ENCODE measurements around the gene DNAH2. TPM values are rescaled to one million over a fixed set of nuclear protein-coding genes. Genes with fewer than 3 reads are reported as not detected.

DNAH2 gene
- total RNA-seq, 1 experiment from 2014 or later: 0.15 TPM

DNA sequence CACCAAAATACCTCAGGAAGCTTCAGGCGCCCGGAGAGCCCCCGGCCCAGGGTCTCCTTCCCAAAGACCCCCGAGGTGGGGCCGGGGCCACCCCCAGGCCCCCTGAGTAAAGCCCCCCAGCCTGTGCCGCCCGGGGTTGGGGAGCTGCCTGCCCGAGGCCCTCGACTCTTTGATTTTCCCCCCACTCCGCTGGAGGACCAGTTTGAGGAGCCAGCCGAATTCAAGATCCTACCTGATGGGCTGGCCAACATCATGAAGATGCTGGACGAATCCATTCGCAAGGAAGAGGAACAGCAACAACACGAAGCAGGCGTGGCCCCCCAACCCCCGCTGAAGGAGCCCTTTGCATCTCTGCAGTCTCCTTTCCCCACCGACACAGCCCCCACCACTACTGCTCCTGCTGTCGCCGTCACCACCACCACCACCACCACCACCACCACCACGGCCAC lies 130.6 kb downstream of the DNAH2 start:
- Histone ChIP-seq H2BK15ac (ENCODE audit: low read depth, low read length) (no peak overlapping the region), H3T11ph (ENCODE audit: low read length) (no peak overlapping the region), H4K5ac (ENCODE audit: insufficient read length, low read depth, low read length) (no peak overlapping the region), H3K56ac (ENCODE audit: insufficient read length, low read depth, low read length) (no peak overlapping the region), H3K79me2 (ENCODE audit: insufficient read depth, low read length) (no peaks in the 10 kb centered on the region), H4K20me1 (ENCODE audit: control insufficient read depth, insufficient read depth, insufficient read length) (no peaks in the 10 kb centered on the region), H4K91ac (ENCODE audit: insufficient read length, low read depth, low read length) (no peak overlapping the region), H2BK120ac (ENCODE audit: low read depth, low read length, poor library complexity, severe bottlenecking) (no peak overlapping the region), H2BK12ac (ENCODE audit: insufficient read length, low read depth, low read length) (no peak overlapping the region), H3K23ac (ENCODE audit: insufficient read length, low read depth, low read length) (no peak overlapping the region), H3K4me2 (ENCODE audit: insufficient read depth, insufficient read length, low read length) (no peak overlapping the region), H2BK5ac (ENCODE audit: insufficient read length, low read length) (no peak overlapping the region), H3K9me3 (ENCODE audit: control insufficient read depth, low read depth, low read length) (no peaks in the 10 kb centered on the region), H3K4ac (ENCODE audit: low read depth, low read length) (no peak overlapping the region), H2BK20ac (ENCODE audit: low read depth, low read length, poor library complexity, severe bottlenecking) (no peak overlapping the region), H3K4me1 (ENCODE audit: insufficient read depth, low read length) (no peaks in the 10 kb centered on the region; the same call in 1 of the 2 replicates), H3K18ac (ENCODE audit: insufficient read length, low read depth, low read length) (no peak overlapping the region), H3K79me1 (ENCODE audit: insufficient read depth, low read depth, low read length, poor library complexity, severe bottlenecking) (no peaks in the 10 kb centered on the region), H2AK5ac (ENCODE audit: insufficient read length, low read length) (no peak overlapping the region), H3K14ac (ENCODE audit: insufficient read depth, low read length) (no peak overlapping the region), H3K23me2 (ENCODE audit: insufficient read length, low read depth, low read length, poor library complexity, severe bottlenecking) (peaks cover 22% of the 10 kb centered on the region), H2AFZ (ENCODE audit: low read length) (no peak overlapping the region), H3K27me3 (ENCODE audit: insufficient read depth, low read length) (peaks cover 13% of the 10 kb centered on the region; the same call in 1 of the 2 replicates), H3K27ac (ENCODE audit: insufficient read length, low read depth, low read length) (no peak overlapping the region), H3K9ac (ENCODE audit: extremely low read depth, insufficient read length, low read length) (no peak overlapping the region), H4K8ac (replicated peaks; ENCODE audit: insufficient read length, low read depth, low read length) (no peak overlapping the region)
- Mint-ChIP-seq H3K27me3 (ENCODE audit: low read depth) (peaks cover 8% of the 10 kb centered on the region), H3K4me1 (peaks cover 8 to 29% of the 10 kb centered on the region in 2 experiments), H3K4me3 (no peak overlapping the region), H3K36me3 (ENCODE audit: insufficient read depth in 1 of 3, low read depth in 3 of 3) (peaks cover 2 to 44% (median 40%) of the 10 kb centered on the region in 3 experiments; a peak in 6 of 7 replicates), H3K9me3 (no peaks in the 10 kb centered on the region), H3K27ac (no peak overlapping the region)
- WGBS (ENCODE audit: extremely low coverage, insufficient read length, low lambda C conversion rate): no CpG with 5 or more reads among the region's 20 CpGs
- TF ChIP-seq, protein P1, sequence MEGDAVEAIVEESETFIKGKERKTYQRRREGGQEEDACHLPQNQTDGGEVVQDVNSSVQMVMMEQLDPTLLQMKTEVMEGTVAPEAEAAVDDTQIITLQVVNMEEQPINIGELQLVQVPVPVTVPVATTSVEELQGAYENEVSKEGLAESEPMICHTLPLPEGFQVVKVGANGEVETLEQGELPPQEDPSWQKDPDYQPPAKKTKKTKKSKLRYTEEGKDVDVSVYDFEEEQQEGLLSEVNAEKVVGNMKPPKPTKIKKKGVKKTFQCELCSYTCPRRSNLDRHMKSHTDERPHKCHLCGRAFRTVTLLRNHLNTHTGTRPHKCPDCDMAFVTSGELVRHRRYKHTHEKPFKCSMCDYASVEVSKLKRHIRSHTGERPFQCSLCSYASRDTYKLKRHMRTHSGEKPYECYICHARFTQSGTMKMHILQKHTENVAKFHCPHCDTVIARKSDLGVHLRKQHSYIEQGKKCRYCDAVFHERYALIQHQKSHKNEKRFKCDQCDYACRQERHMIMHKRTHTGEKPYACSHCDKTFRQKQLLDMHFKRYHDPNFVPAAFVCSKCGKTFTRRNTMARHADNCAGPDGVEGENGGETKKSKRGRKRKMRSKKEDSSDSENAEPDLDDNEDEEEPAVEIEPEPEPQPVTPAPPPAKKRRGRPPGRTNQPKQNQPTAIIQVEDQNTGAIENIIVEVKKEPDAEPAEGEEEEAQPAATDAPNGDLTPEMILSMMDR (conservative IDR thresholded peaks at IDR 0.05): no peak
- DNase-seq: no peak
